ENCODE results near the gene ZNF215.

Gene ZNF215

GRCh38 chr11:6919698-6920097 is 6.5 kb upstream of the ZNF215 start:
- in situ Hi-C loops (cut with HindIII; ENCODE audit: low sequenced_read_pairs), result no loop called here
- no peak for TF ChIP-seq CTCF (IDR thresholded peaks at IDR 0.05; ENCODE audit: low read depth, low read length)
- no peak overlapping the region for H3K4me3 ChIP-seq (ENCODE audit: low read depth, low read length)
- no peak for DNase-seq (ENCODE audit: low read depth, low spot score)

- H3K4me3 ChIP-seq (ENCODE audit: low read depth, low read length), result no peak within 1 kb of the TSS
- TF ChIP-seq CTCF (IDR thresholded peaks at IDR 0.05; ENCODE audit: low read depth, low read length), result no peak
- DNase-seq (ENCODE audit: low read depth, low spot score), result no peak
- in situ Hi-C loops (cut with HindIII; ENCODE audit: low sequenced_read_pairs), result no loop called here
Measured at GRCh38 chr11:6920702-6921101, 5.5 kb upstream of the ZNF215 start, which contains the start of gene OR2D3. Gene OR2D3, plus strand, starts transcription at chr11:6921002. Its CDS starts 0 bp downstream, at chr11:6921002.

- no peak for DNase-seq (ENCODE audit: low read depth, low spot score)
- no peak for TF ChIP-seq CTCF (IDR thresholded peaks at IDR 0.05; ENCODE audit: low read depth, low read length)
- in situ Hi-C loops (cut with HindIII; ENCODE audit: low sequenced_read_pairs), result no loop called here
Measured at GRCh38 chr11:6925007-6925577, 1.1 kb upstream of the ZNF215 start.

GRCh38 chr11:6925636-6926207 is 504 bp upstream of the ZNF215 start:
- DNase-seq (ENCODE audit: low read depth, low spot score), result peak; percentile 6
- H3K4me3 ChIP-seq (ENCODE audit: low read depth, low read length), result peak overlapping the region; percentile 76
- no peak for TF ChIP-seq CTCF (IDR thresholded peaks at IDR 0.05; ENCODE audit: low read depth, low read length)
- in situ Hi-C loops (cut with HindIII; ENCODE audit: low sequenced_read_pairs), result no loop called here

More at GRCh38 chr11:6925007-6925577, 1.1 kb upstream of the ZNF215 start:
- no peak overlapping the region for H3K4me3 ChIP-seq (ENCODE audit: low read depth, low read length)

- H3K4me3 ChIP-seq (ENCODE audit: low read depth, low read length), result peak overlapping the region; percentile 76
- TF ChIP-seq CTCF (IDR thresholded peaks at IDR 0.05; ENCODE audit: low read depth, low read length), result no peak
- no peak for DNase-seq (ENCODE audit: low read depth, low spot score)
- in situ Hi-C loops (cut with HindIII; ENCODE audit: low sequenced_read_pairs), result no loop called here
Measured at GRCh38 chr11:6927030-6927617, 898 bp downstream of the ZNF215 start.

- no peak overlapping the region for H3K4me3 ChIP-seq (ENCODE audit: low read depth, low read length)
- in situ Hi-C loops (cut with HindIII; ENCODE audit: low sequenced_read_pairs), result no loop called here
- no peak for TF ChIP-seq CTCF (IDR thresholded peaks at IDR 0.05; ENCODE audit: low read depth, low read length)
- DNase-seq (ENCODE audit: low read depth, low spot score), result no peak
Measured at GRCh38 chr11:6928916-6929315, 2.7 kb downstream of the ZNF215 start.

All from astrocyte of the spinal cord (primary cell).